Measurements from ENCODE around the gene MSL3B.

DNA sequence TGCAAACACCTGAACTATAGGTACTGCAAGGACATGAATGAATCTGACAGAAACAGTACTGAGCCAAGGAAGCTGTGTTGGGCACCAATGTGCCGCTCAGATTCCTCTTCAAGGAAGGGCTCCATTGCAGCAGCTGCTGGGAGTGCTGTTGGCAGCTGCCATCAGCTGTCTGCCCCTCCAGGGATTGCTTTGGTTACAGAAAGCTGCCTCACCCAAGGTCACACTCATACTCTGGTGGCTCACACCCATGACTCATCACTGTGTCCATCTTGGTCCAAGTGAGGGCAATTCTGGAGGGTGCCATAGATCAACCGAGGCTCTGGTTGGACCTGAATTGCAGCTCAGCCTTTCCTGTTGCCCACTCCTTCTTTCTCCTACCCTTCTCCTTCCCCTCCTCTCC, 24.6 kb upstream of the MSL3B start:
- TF ChIP-seq CTCF (IDR thresholded peaks at IDR 0.05) (no peak), POLR2A (IDR thresholded peaks at IDR 0.05) (no peak)

Measured in body of pancreas (tissue), 4 donors.